Loucy (cell line): ENCODE data around the gene RND3.

Experiments used
- EZH2phosphoT487 ChIP-seq: fragments of 200-600 bp; IDR thresholded peaks from 2 replicates; pipeline ENCODE4 v1.6.1; 2018; ENCODE audit warnings: antibody characterized with exemption, mild to moderate bottlenecking, moderate library complexity, borderline replicate concordance
- TF ChIP-seq, protein P1 (sequence below): fragments of 200-600 bp; sonication (generic); conservative IDR thresholded peaks from 2 replicates; pipeline ENCODE4 v1.5.1; 2014; ENCODE audit warnings: mild to moderate bottlenecking, antibody characterized with exemption, low read length

DNA sequence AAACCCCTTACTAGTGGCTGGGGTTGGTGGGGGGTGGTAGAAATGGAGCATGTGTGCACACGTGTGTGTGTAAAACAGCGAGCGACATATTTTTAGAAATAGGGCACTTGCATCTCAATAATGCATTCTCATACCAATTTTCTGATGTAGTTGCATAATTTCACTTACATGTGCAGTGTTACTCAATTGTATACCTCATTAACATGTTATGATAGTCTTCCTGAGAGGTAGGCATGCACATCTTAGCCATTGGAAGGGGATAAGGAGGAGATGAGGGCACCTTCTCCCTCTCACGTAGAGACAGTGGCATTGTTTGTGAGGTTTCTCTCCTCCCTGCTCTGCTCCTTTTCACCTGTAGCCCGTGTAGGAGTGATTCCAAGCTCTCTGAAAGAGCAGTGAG lies 44.6 kb upstream of the RND3 start:
- TF ChIP-seq, protein P1, sequence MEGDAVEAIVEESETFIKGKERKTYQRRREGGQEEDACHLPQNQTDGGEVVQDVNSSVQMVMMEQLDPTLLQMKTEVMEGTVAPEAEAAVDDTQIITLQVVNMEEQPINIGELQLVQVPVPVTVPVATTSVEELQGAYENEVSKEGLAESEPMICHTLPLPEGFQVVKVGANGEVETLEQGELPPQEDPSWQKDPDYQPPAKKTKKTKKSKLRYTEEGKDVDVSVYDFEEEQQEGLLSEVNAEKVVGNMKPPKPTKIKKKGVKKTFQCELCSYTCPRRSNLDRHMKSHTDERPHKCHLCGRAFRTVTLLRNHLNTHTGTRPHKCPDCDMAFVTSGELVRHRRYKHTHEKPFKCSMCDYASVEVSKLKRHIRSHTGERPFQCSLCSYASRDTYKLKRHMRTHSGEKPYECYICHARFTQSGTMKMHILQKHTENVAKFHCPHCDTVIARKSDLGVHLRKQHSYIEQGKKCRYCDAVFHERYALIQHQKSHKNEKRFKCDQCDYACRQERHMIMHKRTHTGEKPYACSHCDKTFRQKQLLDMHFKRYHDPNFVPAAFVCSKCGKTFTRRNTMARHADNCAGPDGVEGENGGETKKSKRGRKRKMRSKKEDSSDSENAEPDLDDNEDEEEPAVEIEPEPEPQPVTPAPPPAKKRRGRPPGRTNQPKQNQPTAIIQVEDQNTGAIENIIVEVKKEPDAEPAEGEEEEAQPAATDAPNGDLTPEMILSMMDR, result no peak
- no peak for TF ChIP-seq EZH2phosphoT487
